HL-60 (cell line): ENCODE measurements around the gene FBXL20.

Experiments used
- CTCF ChIP-seq: IDR thresholded peaks from one replicate; pipeline ENCODE4 v1.5.1; 2011; ENCODE audit warnings: low read length, control low read depth, inconsistent platforms; ENCODE audit not compliant: insufficient read depth
- GABPA ChIP-seq: IDR thresholded peaks from 2 replicates; pipeline ENCODE4 v1.6.1; 2012; ENCODE audit warnings: low read depth
- POLR2AphosphoS5 ChIP-seq: IDR thresholded peaks from 2 replicates; pipeline ENCODE4 v1.6.1; 2012; ENCODE audit warnings: low read depth
- REST ChIP-seq: IDR thresholded peaks from 2 replicates; pipeline ENCODE4 v1.6.1; 2012; ENCODE audit warnings: low read depth; ENCODE audit not compliant: insufficient replicate concordance
- SPI1 ChIP-seq: IDR thresholded peaks from 2 replicates; pipeline ENCODE4 v1.6.1; 2012; ENCODE audit warnings: low read depth, mild to moderate bottlenecking, borderline replicate concordance

- no peak for TF ChIP-seq CTCF
- TF ChIP-seq REST = no peak
- TF ChIP-seq GABPA = no peak
- TF ChIP-seq POLR2AphosphoS5 = no peak
- no peak for TF ChIP-seq SPI1
These were observed 164.9 kb downstream of the FBXL20 start for GRCh38 chr17:39236450-39236927.
